Prostate gland (tissue), 2 donors: ENCODE data around the gene SUSD1. TPM values are rescaled to one million over a fixed set of nuclear protein-coding genes. Genes with fewer than 3 reads are reported as not detected.

Experiments used
- DNase-seq: peaks from one replicate; pipeline ENCODE4 v3.0.0-alpha.2; 2019; ENCODE audit warnings: low spot score
- H3K27ac ChIP-seq, 2 donors: fragments of 200-600 bp; sonication (generic); 2 replicates each; pipeline ENCODE4 v1.5.1; 2017 to 2019
- H3K27me3 ChIP-seq: fragments of 200-600 bp; sonication (generic); replicated peaks from 2 replicates; pipeline ENCODE4 v1.5.1; 2019; ENCODE audit not compliant: insufficient read depth
- H3K36me3 ChIP-seq, 2 donors: fragments of 200-600 bp; sonication (generic); 1 replicate in 1 of 2; 2 replicates in 1 of 2; pipeline versions ENCODE4 v1.5.1 to v1.8.1; 2017 to 2019
- H3K4me1 ChIP-seq: fragments of 200-600 bp; sonication (generic); replicated peaks from 2 replicates; pipeline ENCODE4 v1.5.1; 2019
- H3K4me3 ChIP-seq, 2 donors: fragments of 200-600 bp; sonication (generic); 2 replicates each; pipeline ENCODE4 v1.5.1; 2017 to 2019
- H3K9me3 ChIP-seq: fragments of 200-600 bp; sonication (generic); 2 replicates; pipeline ENCODE4 v1.5.1; 2017
- CTCF ChIP-seq, 4 experiments: fragments of 200-600 bp in 2 of 4; fragments of 450-650 bp in 2 of 4; sonication (generic) in 2 of 4; IDR thresholded peaks; 1 replicate in 3 of 4; 2 replicates in 1 of 4; pipeline ENCODE4 v1.5.1; 2016 to 2019; ENCODE audit warnings: antibody characterized with exemption in 4 of 4, mild to moderate bottlenecking in 2 of 4, moderate library complexity in 2 of 4
- POLR2A ChIP-seq: fragments of 450-650 bp; IDR thresholded peaks from one replicate; pipeline ENCODE4 v1.6.1; 2016; ENCODE audit warnings: antibody characterized with exemption, mild to moderate bottlenecking
- POLR2AphosphoS5 ChIP-seq: sonication (generic); formaldehyde crosslinking; IDR thresholded peaks from one replicate; pipeline ENCODE4 v1.6.1; 2017; ENCODE audit warnings: antibody characterized with exemption
- WGBS: methylation state at CpG from one replicate; pipeline ENCODE4 v1.1.5; 2018; 5-methylcytosine and 5-hydroxymethylcytosine counted together
- intact Hi-C: fragments of 100-400 bp; cut with DNase I; formaldehyde crosslinking; loops from one replicate; pipeline ENCODE4 v1.14.2; 2022
- total RNA-seq, 2 donors: library from RNA; depleted of rRNA; stranded (reverse); fragments of >200 nt; gene quantifications; one replicate each; pipeline ENCODE4 v1.1.0, GENCODE V29; 2016

The SUSD1 gene
- total RNA-seq, 2 donors from 2014 or later = 10.6 to 34.8 TPM

- H3K36me3 ChIP-seq = no peaks in the 10 kb centered on the region
- no peak overlapping the region for H3K4me3 ChIP-seq
- intact Hi-C loops = loop anchor here (2.0 to 10.0 kb wide), 3 partner anchors 234 to 607 kb away; partner anchors contain the start of gene PTBP3
- TF ChIP-seq POLR2A = no peak
- TF ChIP-seq POLR2AphosphoS5 = peak; percentile 12
- peak; percentile 44 to 85 (median 80) for TF ChIP-seq CTCF (IDR thresholded peaks at IDR 0.05)
- H3K4me1 ChIP-seq = no peaks in the 10 kb centered on the region
- H3K27ac ChIP-seq = no peak overlapping the region
- no peaks in the 10 kb centered on the region for H3K9me3 ChIP-seq
- DNase-seq = peak; percentile 31
- H3K27me3 ChIP-seq = no peaks in the 10 kb centered on the region
- WGBS = 76% methylated on average over 15 of the region's 15 CpGs
Observed at GRCh38 chr9:112097712-112098688, 77.1 kb downstream of the SUSD1 start.

GRCh38 chr9:112094948-112095681 is 80.0 kb downstream of the SUSD1 start:
- H3K4me3 ChIP-seq = no peak overlapping the region
- H3K4me1 ChIP-seq = no peaks in the 10 kb centered on the region
- TF ChIP-seq CTCF (IDR thresholded peaks at IDR 0.05) (no peak), POLR2A (no peak), POLR2AphosphoS5 (no peak)
- no peaks in the 10 kb centered on the region for H3K9me3 ChIP-seq
- WGBS = 86% methylated on average over 9 of the region's 9 CpGs
- no peaks in the 10 kb centered on the region for H3K27me3 ChIP-seq
- H3K36me3 ChIP-seq = no peaks in the 10 kb centered on the region
- DNase-seq = no peak
- intact Hi-C loops = loop anchor here (5.0 to 10.0 kb wide), 2 partner anchors 237 to 610 kb away; partner anchors contain the start of gene PTBP3
- no peak overlapping the region for H3K27ac ChIP-seq

- no peak for DNase-seq
- no peaks in the 10 kb centered on the region for H3K9me3 ChIP-seq
- no peaks in the 10 kb centered on the region for H3K4me1 ChIP-seq
- no peak overlapping the region for H3K27ac ChIP-seq
- intact Hi-C loops = loop anchor here (10.0 kb wide), 1 partner anchor 611 kb away; no protein-coding TSS in a partner anchor
- 44% methylated on average over 2 of the region's 2 CpGs for WGBS
- TF ChIP-seq CTCF (IDR thresholded peaks at IDR 0.05) = no peak
- TF ChIP-seq POLR2A = no peak
- no peak for TF ChIP-seq POLR2AphosphoS5
- no peak overlapping the region for H3K4me3 ChIP-seq
- no peaks in the 10 kb centered on the region for H3K27me3 ChIP-seq
- H3K36me3 ChIP-seq = no peaks in the 10 kb centered on the region
Observed at GRCh38 chr9:112094241-112094640, 80.9 kb downstream of the SUSD1 start.

GRCh38 chr9:112093870-112094216 is 81.3 kb downstream of the SUSD1 start:
- TF ChIP-seq CTCF (IDR thresholded peaks at IDR 0.05) = no peak
- no peak for TF ChIP-seq POLR2A
- TF ChIP-seq POLR2AphosphoS5 = no peak
- H3K9me3 ChIP-seq = no peaks in the 10 kb centered on the region
- 59% methylated on average over 3 of the region's 3 CpGs for WGBS
- H3K36me3 ChIP-seq = no peaks in the 10 kb centered on the region
- no peaks in the 10 kb centered on the region for H3K4me1 ChIP-seq
- intact Hi-C loops = loop anchor here (10.0 kb wide), 1 partner anchor 611 kb away; no protein-coding TSS in a partner anchor
- no peak overlapping the region for H3K4me3 ChIP-seq
- no peaks in the 10 kb centered on the region for H3K27me3 ChIP-seq
- DNase-seq = no peak
- H3K27ac ChIP-seq = no peak overlapping the region
